SK-N-SH treated with all-trans-retinoic acid at 6 μM for 48 hours (cell line): ENCODE measurements around the gene SOCS3.

Source experiments
- ARNTL ChIP-seq: fragments of 450-650 bp; formaldehyde crosslinking; IDR thresholded peaks from 2 replicates; pipeline ENCODE4 v1.5.0; 2020; ENCODE audit warnings: low read depth, mild to moderate bottlenecking, moderate library complexity, borderline replicate concordance
- BACH2 ChIP-seq: fragments of 250-450 bp; sonication (Bioruptor Pico); IDR thresholded peaks from 2 replicates; pipeline ENCODE4 v1.9.0; 2021; ENCODE audit warnings: mild to moderate bottlenecking, borderline replicate concordance
- ESRRG ChIP-seq: fragments of 250-450 bp; sonication (Bioruptor Pico); IDR thresholded peaks from 2 replicates; pipeline ENCODE4 v1.6.1; 2021; ENCODE audit warnings: mild to moderate bottlenecking
- ISL1 ChIP-seq: fragments of 250-450 bp; sonication (Bioruptor Pico); IDR thresholded peaks from 2 replicates; pipeline ENCODE4 v2.1.2; 2022; ENCODE audit warnings: mild to moderate bottlenecking, moderate library complexity
- PPARA ChIP-seq: fragments of 250-450 bp; sonication (Bioruptor Pico); IDR thresholded peaks from 2 replicates; pipeline ENCODE4 v1.5.0; 2020; ENCODE audit warnings: mild to moderate bottlenecking, borderline replicate concordance
- ZFP3 ChIP-seq: fragments of 250-450 bp; sonication (Bioruptor Pico); IDR thresholded peaks from 2 replicates; pipeline ENCODE4 v1.5.0; 2020; ENCODE audit warnings: mild to moderate bottlenecking, moderate library complexity
- ZNF70 ChIP-seq: fragments of 450-650 bp; formaldehyde crosslinking; IDR thresholded peaks from 2 replicates; pipeline ENCODE4 v1.5.0; 2020; ENCODE audit warnings: mild to moderate bottlenecking, moderate library complexity
- ZNF8 ChIP-seq: fragments of 450-650 bp; formaldehyde crosslinking; IDR thresholded peaks from 2 replicates; pipeline ENCODE4 v1.5.0; 2020; ENCODE audit warnings: mild to moderate bottlenecking, moderate library complexity
- TF ChIP-seq, protein P1 (sequence below): fragments of 250-450 bp; sonication (Bioruptor Pico); IDR thresholded peaks from 2 replicates; pipeline ENCODE4 v1.5.0; 2020; ENCODE audit warnings: mild to moderate bottlenecking, moderate library complexity
- TF ChIP-seq, protein P2 (sequence below): fragments of 250-450 bp; sonication (Bioruptor Pico); IDR thresholded peaks from 2 replicates; pipeline ENCODE4 v1.8.0; 2020; ENCODE audit warnings: mild to moderate bottlenecking, moderate library complexity, borderline replicate concordance
- TF ChIP-seq, protein P3 (sequence below): fragments of 250-450 bp; sonication (Bioruptor Pico); IDR thresholded peaks from 2 replicates; pipeline ENCODE4 v1.5.1; 2021; ENCODE audit warnings: mild to moderate bottlenecking, moderate library complexity
- TF ChIP-seq, protein P4 (sequence below): fragments of 250-450 bp; sonication (Bioruptor Pico); IDR thresholded peaks from 2 replicates; pipeline ENCODE4 v1.5.1; 2020; ENCODE audit warnings: low read depth, mild to moderate bottlenecking, moderate library complexity

DNA sequence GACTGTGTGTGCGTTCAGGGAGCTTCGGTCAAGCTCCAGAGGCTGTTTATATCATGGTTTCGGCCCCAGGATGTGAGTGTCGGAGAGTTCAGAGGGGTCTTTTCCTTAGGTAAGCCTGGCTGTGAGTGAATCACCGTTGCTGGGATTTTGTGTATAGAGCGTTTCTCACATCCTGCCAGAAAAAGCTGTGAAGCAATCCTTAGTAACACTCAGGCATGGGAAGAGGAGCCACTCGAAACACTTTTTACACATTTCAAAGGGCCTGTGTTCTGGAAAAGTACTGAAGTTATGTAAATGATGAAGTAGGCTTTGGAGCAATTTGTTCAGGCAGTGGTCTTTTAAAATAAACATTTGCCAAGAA is 19.2 kb upstream of the SOCS3 start:
- TF ChIP-seq, protein P1, sequence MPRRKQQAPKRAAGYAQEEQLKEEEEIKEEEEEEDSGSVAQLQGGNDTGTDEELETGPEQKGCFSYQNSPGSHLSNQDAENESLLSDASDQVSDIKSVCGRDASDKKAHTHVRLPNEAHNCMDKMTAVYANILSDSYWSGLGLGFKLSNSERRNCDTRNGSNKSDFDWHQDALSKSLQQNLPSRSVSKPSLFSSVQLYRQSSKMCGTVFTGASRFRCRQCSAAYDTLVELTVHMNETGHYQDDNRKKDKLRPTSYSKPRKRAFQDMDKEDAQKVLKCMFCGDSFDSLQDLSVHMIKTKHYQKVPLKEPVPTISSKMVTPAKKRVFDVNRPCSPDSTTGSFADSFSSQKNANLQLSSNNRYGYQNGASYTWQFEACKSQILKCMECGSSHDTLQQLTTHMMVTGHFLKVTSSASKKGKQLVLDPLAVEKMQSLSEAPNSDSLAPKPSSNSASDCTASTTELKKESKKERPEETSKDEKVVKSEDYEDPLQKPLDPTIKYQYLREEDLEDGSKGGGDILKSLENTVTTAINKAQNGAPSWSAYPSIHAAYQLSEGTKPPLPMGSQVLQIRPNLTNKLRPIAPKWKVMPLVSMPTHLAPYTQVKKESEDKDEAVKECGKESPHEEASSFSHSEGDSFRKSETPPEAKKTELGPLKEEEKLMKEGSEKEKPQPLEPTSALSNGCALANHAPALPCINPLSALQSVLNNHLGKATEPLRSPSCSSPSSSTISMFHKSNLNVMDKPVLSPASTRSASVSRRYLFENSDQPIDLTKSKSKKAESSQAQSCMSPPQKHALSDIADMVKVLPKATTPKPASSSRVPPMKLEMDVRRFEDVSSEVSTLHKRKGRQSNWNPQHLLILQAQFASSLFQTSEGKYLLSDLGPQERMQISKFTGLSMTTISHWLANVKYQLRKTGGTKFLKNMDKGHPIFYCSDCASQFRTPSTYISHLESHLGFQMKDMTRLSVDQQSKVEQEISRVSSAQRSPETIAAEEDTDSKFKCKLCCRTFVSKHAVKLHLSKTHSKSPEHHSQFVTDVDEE (CRISPR knock-in tag), result no peak
- TF ChIP-seq ZNF70 (CRISPR knock-in tag) (no peak), BACH2 (CRISPR knock-in tag) (no peak), PPARA (no peak), ZNF8 (CRISPR knock-in tag) (no peak), ARNTL (CRISPR knock-in tag) (no peak), ZFP3 (CRISPR knock-in tag) (no peak), ISL1 (CRISPR knock-in tag) (no peak), ESRRG (CRISPR knock-in tag) (no peak)
- TF ChIP-seq, protein P2, sequence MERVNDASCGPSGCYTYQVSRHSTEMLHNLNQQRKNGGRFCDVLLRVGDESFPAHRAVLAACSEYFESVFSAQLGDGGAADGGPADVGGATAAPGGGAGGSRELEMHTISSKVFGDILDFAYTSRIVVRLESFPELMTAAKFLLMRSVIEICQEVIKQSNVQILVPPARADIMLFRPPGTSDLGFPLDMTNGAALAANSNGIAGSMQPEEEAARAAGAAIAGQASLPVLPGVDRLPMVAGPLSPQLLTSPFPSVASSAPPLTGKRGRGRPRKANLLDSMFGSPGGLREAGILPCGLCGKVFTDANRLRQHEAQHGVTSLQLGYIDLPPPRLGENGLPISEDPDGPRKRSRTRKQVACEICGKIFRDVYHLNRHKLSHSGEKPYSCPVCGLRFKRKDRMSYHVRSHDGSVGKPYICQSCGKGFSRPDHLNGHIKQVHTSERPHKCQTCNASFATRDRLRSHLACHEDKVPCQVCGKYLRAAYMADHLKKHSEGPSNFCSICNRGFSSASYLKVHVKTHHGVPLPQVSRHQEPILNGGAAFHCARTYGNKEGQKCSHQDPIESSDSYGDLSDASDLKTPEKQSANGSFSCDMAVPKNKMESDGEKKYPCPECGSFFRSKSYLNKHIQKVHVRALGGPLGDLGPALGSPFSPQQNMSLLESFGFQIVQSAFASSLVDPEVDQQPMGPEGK (CRISPR knock-in tag), result no peak
- TF ChIP-seq, protein P3, sequence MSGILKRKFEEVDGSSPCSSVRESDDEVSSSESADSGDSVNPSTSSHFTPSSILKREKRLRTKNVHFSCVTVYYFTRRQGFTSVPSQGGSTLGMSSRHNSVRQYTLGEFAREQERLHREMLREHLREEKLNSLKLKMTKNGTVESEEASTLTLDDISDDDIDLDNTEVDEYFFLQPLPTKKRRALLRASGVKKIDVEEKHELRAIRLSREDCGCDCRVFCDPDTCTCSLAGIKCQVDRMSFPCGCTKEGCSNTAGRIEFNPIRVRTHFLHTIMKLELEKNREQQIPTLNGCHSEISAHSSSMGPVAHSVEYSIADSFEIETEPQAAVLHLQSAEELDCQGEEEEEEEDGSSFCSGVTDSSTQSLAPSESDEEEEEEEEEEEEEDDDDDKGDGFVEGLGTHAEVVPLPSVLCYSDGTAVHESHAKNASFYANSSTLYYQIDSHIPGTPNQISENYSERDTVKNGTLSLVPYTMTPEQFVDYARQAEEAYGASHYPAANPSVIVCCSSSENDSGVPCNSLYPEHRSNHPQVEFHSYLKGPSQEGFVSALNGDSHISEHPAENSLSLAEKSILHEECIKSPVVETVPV (CRISPR knock-in tag), result no peak
- TF ChIP-seq, protein P4, sequence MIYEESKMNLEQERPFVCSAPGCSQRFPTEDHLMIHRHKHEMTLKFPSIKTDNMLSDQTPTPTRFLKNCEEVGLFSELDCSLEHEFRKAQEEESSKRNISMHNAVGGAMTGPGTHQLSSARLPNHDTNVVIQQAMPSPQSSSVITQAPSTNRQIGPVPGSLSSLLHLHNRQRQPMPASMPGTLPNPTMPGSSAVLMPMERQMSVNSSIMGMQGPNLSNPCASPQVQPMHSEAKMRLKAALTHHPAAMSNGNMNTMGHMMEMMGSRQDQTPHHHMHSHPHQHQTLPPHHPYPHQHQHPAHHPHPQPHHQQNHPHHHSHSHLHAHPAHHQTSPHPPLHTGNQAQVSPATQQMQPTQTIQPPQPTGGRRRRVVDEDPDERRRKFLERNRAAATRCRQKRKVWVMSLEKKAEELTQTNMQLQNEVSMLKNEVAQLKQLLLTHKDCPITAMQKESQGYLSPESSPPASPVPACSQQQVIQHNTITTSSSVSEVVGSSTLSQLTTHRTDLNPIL (CRISPR knock-in tag), result 0 out of 2 replicates have a peak, but pooled peaks have one; percentile 27
